ENCODE measurements around the gene CAPN15. TPM values are rescaled to one million over a fixed set of nuclear protein-coding genes. Genes with fewer than 3 reads are reported as not detected.

CAPN15 gene
- total RNA-seq, 1 experiment from 2014 or later = 70.1 TPM

DNA sequence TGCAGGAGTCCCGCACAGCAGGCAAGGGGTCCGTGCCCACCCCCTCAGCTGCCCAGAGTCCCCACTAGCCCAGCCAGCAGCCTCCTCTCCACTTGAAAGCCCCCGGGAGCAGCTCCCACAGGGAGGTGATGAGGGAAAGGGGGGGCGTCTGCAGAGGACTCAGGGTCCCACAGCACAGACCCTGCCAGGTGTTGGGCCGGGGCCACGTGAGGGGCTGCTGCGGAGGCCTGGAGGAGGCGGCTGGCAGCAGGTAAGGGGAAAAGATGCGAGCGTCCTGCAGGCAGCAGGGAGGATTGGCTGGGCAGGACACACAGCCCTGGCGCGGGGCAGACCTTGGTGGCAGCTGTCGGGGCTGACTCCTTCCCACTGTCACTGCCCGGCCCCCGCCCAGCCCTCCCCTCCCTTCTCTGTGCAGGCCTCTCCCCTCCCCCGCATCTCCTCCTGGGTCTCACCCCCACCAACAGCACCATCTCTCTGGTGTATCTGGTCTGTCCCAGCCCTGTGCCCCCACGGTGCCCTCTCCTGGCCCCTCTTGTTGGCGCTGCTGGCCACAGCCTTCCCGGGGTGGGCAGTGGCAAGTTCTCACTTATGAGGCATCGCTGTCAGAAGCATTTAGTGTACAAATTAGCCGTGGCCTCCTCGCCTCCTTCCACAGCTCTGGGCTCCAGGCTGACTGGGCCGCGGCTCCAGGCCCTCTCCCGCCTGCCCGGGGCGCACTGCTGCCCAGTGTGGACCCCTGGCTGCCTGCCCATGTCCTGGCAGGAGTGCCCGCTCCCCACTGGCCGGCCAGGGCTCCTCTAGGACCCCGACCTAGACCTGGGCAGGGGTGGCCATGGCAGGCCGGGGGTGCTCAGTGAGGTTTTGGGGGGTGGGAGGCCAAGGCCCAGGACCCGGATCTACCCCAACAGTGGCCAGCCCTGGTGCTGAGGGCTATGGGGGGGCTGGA lies 28.3 kb downstream of the CAPN15 start:
- in situ Hi-C loops (cut with HindIII; ENCODE audit: low pct_unique_long_range_greater_than_20kb, low sequenced_read_pairs) = no loop called here
- DNase-seq (ENCODE audit: low read depth) = no peak

DNA sequence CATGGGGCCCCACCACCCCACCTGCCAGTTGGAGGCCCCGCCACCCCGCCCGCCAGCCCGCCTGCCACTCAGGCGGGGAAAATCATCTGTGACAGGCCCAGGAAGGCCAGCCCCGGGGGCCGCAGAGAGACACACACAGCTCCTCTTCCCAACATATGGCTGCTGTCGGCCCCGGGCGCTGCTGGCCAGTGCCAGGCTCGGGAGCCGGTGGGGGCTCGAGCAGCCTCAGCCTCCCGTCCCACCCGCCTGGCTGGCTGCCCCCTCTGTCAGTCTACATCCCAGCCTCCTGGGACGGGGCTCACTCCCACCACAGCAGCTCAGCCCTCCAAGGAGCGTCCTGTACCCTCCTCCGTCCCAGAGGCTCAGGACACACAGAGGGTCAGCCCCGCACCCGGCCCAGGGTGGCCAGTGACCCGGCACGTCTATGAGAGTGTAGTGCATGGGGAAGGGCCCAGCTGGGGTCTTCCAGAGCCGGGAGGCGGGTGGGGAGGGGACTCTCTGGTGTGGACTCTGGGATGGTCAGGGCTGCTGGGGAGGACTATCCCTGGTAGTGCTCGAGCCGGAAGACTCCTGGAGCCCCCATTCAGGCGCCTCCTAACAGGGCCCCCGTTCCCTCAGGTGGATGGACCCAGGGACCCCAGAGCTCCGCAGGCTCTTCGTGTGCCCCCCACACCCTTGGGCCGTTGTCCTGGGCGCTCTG lies 29.1 kb downstream of the CAPN15 start:
- DNase-seq (ENCODE audit: low read depth) = no peak
- in situ Hi-C loops (cut with HindIII; ENCODE audit: low pct_unique_long_range_greater_than_20kb, low sequenced_read_pairs) = no loop called here

DNA sequence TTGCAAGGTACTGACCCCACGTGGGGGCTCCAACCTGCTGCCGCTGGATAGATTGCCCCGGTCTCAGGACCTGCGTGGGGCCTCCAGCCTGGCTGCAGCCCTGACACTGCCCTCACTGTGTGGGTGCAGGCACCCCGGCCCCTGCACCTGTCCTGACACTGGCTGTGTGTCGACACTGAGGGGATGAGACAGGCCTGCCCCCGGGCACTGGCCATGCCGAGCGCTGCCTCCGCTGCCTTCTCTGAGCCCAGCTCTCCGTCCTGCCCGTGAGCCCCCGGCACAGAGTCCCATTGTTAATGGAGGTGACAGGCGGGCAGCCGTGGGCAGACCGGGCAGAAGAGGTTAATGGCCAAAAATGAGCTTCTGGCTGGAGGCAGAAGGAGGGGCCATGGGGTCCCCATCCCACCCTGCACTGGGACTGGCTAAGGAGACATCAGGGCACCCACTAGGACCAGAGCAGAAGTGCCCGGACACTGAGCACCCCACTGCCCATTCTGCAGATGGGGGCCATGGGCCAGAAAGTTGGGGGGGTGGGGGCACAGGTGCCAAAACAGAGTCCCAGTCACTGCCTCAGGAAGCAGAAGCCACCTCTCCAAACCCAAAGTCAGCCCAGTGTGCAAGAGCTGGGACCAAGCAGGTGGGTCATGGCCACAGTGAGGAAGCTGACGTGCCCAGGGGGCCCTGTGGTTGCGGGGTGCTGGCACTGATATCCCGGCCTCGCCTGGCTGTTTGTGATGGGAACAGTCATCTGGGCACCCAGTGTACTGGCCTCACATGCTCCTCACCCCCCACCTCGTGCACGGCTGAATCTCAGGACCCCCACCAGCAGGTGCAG lies 30.2 kb downstream of the CAPN15 start:
- in situ Hi-C loops (cut with HindIII; ENCODE audit: low pct_unique_long_range_greater_than_20kb, low sequenced_read_pairs) = no loop called here
- DNase-seq (ENCODE audit: low read depth) = no peak

DNA sequence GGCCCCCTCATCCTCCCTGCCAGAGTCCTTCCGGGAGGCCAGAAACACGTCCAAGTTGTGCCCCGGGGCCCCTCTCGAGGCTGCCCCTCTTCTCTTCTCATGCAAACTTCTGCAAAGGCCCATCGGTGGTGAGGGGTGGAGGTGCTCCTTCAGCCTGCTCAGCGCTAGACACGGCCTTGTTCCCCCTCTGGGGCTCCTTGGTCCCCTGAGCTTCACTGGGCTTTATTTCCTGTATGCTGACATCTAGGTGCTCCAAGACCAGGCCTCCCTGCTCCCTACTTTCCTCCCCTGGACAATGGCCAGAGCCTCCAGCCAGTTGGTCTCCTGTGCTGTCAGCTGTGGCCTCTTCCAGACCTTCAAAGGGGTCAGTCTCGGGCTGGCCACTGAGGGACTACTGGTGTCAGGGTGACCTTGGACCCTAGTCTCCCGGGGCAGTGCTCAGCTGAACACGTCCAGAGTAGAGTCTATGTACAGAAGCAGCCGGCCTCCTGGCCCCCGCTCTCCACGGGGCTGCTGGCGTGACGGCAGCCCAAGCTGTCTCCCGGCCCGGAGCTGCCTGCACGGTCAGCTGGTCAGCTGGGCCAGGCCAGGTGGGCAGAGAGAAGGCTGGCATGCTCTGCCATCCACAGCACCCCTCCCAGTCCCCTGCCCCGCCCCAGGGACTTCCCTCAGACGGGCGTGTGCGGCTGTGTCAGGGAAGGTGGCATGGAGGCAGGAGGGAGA lies 30.9 kb downstream of the CAPN15 start:
- no peak for DNase-seq (ENCODE audit: low read depth)
- in situ Hi-C loops (cut with HindIII; ENCODE audit: low pct_unique_long_range_greater_than_20kb, low sequenced_read_pairs) = no loop called here

DNA sequence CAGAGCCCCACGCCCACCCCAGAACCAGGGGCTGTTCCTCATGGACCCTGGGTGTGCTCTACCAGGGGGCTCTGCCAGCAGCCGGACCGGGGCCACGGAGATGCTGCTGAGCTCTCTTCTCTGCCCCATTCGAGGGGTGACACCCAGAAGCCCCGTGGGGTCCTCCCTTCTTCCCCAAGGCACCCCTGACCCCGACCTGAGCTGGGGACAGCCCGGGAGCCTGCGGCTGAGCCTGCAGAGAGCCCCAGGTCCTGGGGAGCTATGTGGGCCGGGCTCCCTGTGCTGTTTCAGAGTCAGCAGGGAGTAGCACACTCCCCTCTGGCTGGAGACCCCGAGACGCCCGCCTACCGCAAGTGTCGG lies 31.5 kb downstream of the CAPN15 start:
- in situ Hi-C loops (cut with HindIII; ENCODE audit: low pct_unique_long_range_greater_than_20kb, low sequenced_read_pairs) = no loop called here
- DNase-seq (ENCODE audit: low read depth) = no peak

DNA sequence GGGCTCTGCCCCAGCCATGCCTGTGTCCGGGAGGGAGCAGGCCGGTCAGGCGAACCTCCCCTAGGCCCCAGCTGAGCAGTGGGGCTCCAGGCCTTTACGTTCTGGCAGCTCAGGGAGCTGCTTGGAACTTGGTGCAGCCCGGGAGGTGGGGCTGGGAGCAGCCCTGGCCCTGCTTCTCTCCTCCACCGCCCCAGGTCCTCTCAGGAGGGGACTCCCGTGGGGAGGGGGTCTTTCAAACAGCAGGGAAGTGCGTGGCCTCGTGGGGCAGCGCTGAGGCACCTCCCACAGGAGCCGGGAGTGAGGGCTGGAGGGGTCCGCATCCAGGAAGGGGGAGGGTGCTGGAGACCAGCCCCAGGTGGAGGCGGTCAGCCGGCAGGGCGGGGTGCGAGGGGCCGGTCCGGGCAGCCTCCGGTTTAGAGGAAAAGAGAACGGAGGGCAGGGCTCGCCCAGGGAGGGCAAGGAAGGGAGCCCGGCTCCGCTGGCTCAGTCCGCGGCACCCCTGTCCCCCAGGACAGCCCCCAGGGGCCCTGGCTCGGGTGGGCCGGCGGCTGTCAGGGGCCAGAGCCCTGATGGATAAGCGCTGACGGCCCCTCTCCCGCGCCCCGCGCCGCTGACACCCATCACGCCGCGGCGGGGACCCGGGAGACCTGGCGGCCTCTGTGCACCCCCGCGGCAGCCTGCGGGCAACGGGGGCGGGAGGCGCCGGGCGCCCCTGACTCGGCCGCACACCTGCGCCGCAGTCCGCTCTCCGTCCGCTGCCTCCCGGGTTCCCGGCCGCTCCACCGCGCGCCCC lies 32.1 kb downstream of the CAPN15 start:
- in situ Hi-C loops (cut with HindIII; ENCODE audit: low pct_unique_long_range_greater_than_20kb, low sequenced_read_pairs) = no loop called here
- no peak for DNase-seq (ENCODE audit: low read depth)

DNA sequence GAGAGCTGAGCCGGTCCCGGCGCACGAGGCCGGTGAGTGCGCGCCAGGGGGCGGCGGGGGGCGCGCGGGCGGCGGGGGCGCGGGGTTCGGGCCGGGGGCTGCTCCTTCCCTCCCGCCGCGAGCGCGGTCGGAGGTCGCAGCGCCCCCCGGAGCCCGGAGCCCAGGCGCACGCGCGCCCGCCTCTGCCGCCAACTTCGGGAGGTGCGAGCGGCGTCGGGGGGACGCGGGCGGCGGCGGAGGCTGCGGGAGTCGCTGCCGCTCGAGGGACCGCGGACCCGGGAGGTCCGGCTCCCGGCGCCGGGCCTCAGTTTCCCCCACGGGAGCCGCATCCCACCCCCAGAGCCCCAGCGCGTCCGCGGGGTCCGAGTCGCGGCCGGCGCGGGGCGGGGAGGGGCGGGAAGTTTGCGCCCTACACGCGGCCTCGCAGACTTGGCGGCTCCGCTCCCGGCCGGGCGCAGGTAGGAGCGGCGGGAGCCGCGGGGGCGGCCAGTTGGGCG lies 32.7 kb downstream of the CAPN15 start, which contains the start of gene PRR35:
TSS of gene PRR35 (plus strand) at position 191 of the 497 bp plus-strand sequence. CDS start 2,901 bp downstream, outside the sequence.
- in situ Hi-C loops (cut with HindIII; ENCODE audit: low pct_unique_long_range_greater_than_20kb, low sequenced_read_pairs) = no loop called here

DNA sequence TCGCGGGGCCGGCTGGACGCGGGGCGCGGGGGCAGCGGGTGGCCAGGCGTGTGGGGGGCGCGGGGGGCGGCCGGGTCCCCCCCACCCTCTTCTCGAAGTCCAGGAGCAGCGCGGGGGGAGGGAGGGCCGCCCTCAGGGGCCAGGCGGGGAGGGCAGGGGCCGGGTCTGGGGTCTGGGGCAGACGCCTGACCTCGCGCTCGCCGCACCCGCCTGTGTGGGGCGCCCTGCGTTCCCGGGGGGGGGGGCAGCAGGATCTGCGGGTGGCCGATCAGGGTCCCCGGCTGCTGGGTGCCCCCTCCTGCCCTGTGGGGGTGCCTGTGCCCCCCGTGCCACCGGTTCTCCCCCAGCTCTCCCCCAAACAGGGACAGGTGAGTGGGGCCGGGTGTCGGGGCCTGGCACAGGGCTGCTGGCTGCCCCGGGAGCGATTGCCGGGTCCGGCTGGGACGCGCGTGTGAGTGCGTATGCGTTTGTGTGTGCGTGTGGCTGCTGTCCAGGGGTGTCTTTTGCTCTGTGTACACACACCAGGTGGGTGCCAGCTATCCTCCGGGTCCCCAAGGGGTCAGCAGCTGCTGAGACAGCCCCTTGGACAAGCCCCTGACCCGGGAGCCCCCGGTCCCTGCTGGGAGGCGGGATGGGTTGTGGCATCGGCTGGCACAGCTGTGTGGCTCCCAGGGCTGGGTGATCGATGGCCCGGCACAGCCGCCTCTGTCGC lies 33.3 kb downstream of the CAPN15 start:
- in situ Hi-C loops (cut with HindIII; ENCODE audit: low pct_unique_long_range_greater_than_20kb, low sequenced_read_pairs) = no loop called here
- no peak for DNase-seq (ENCODE audit: low read depth)

More for the DNA sequence above, 32.7 kb downstream of the CAPN15 start, which contains the start of gene PRR35:
- no peak for DNase-seq (ENCODE audit: low read depth)

DNA sequence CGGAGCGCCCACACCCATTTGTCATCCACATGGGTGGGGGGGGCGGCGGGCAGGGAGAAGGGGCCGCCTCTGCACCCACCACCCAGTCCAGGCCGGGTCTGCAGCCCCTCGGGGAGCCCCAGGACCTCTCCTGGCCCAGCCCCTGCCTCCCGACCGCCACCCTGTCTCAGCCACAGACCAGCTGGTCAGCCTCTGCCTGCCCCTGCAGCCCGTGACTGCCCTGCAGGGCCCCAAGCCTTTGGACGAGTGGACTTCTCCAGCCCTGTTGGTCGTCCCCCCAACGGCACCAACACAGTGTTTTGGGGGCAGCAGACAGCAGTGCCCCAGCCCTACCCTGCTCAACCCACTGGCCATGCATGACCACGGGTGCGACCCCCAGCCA lies 33.9 kb downstream of the CAPN15 start:
- no peak for DNase-seq (ENCODE audit: low read depth)
- in situ Hi-C loops (cut with HindIII; ENCODE audit: low pct_unique_long_range_greater_than_20kb, low sequenced_read_pairs) = no loop called here

DNA sequence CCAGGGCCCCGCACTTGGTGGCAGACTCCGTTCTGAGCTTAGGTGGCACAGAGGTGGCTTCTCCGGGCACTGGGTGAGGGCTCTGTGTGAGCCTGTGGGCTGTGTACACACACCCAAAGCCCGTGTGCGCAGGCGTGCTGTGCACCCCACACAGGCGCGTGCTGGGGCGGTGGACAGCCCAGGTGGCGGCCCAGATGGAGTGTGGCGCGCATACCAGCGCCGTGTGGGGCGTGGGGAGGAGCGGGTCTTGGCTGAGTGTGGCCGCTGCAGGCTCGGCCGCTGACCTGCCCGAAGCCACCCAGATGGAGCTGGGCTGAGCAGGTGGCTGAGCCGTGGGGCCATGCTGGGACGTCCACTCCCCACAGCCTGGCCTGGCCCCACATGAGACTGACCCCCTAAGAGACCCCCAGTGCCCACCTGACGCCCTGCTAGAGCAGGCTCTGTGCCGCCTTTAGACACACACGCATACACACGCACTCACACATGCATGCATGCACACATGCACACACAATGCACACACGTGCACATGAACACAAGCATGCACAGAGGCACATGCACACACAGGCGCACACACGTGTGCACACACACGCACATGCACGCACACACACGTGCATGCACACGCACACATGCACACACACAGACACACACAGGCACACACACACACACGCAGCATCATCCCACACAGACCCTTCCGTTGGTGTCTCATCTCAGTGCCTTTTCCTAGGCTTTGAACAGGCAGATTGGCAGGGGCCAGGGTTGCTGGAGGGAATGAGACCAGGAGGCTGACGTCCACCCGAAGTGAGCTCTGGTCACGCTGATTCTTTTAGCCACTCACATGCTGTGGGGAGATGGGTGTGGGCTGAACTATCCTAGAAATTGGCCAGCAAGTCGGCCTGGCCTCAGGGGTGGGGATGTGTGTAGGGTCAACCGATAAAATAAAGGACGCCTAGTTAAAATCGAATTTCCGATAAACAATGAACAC lies 34.7 kb downstream of the CAPN15 start:
- DNase-seq (ENCODE audit: low read depth) = no peak
- in situ Hi-C loops (cut with HindIII; ENCODE audit: low pct_unique_long_range_greater_than_20kb, low sequenced_read_pairs) = no loop called here

DNA sequence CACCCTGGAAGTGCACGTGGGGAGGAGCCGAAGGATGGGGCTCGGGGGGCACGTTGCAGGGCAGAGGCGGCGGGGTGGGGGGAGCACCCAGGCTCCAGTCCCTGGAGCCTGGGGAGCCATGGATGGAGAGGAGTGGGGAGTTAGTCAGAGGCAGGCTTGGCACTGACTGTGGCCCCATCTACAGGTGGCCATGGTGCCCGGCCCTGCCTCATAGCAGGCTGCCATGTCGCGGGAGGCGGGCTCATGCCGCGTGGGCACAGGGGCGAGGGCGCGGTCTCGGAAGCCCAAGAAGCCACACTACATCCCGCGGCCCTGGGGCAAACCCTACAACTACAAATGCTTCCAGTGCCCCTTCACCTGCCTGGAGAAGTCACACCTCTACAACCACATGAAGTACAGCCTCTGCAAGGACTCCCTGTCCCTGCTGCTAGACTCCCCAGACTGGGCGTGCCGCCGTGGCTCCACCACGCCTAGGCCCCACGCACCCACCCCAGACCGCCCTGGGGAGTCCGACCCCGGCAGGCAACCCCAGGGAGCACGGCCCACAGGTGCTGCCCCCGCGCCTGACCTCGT lies 35.6 kb downstream of the CAPN15 start:
- in situ Hi-C loops (cut with HindIII; ENCODE audit: low pct_unique_long_range_greater_than_20kb, low sequenced_read_pairs) = no loop called here
- no peak for DNase-seq (ENCODE audit: low read depth)

DNA sequence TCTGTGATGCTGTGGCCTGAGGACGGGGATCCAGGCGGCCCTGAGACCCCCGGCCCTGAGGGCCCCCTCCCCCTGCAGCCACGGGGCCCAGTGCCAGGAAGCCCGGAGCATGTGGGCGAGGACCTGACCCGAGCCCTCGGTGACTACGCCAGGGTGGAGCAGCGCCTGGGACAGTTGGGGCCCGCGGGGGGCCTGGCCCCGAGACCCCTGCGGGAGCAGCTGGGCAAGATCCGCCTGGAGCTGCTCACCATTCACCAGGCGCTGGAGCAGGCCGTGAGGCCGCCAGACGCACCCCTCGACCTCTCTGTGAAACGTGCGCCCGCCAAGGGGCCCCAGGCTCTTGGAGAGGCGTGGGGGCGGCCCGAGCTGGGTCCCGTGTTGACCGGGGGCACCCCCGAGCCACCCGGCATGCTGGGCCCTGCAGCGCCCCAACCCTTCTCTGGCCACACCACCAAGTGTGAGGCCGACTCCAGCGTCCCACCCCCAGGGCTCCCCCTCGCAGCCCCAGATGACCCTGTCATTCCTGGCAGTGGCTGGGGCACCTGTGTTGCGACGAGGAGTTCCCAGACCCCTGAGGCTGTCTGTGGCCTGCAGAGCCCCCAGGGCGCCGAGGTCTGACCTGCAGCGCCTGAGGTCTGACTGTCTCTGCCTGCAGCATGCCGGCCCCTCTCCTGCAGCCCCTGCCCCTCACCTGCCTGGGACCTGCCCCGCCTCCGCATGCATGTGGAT lies 37.3 kb downstream of the CAPN15 start:
- no peak for DNase-seq (ENCODE audit: low read depth)
- in situ Hi-C loops (cut with HindIII; ENCODE audit: low pct_unique_long_range_greater_than_20kb, low sequenced_read_pairs) = no loop called here

DNA sequence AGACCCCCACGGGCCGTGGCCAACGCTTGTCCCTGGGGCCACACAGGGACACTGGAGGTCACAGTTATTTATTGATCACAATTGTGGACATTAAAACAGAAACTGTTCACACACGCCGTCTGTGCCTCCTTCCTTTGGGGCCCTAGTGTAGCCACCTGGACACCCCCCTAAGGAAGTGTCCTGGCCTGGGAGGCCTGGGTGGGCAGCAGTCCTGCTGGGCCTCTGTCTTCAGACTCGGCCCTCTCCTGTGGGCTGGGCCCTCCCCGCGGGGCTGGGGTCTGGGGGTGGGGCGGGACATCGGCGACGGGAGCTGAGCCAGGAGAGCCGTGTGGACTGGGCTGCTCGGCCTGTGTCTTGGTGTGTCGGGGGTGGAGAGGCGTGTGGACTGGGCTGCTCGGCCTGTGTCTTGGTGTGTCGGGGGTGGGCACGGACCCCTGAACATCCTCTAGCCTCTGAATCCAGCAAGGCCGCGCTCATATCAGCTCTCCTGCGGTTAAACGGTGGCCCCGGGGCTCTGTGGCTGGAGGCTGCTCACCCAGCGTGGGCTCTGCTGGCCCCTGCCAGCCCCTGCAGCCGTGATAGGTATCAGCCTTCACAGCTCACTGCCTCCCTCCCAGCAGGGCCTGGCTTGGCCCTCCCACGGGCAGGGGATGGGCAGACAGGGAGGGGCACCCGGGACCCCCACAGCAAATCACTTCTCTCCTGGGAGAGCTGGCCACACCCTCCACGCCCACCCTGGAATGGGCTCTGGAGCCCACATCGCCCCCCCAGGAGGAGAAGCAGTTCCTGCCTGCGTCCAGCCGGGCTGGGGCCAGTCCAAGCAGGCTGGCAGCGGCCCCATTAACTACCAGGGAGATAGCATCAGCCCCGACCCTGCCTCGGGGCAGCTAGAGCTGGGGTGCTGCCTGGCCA lies 38.2 kb downstream of the CAPN15 start:
- in situ Hi-C loops (cut with HindIII; ENCODE audit: low pct_unique_long_range_greater_than_20kb, low sequenced_read_pairs) = no loop called here
- peak; percentile 65 for DNase-seq (ENCODE audit: low read depth)

Measured in Caki2 (cell line).